ENCODE data around the gene CAV1.
"Not testable (repeated sequence)": the region's sequence is repeated elsewhere in the genome, so short reads cannot be mapped to it uniquely, and the experiment has no call there.

The CAV1 gene

DNA sequence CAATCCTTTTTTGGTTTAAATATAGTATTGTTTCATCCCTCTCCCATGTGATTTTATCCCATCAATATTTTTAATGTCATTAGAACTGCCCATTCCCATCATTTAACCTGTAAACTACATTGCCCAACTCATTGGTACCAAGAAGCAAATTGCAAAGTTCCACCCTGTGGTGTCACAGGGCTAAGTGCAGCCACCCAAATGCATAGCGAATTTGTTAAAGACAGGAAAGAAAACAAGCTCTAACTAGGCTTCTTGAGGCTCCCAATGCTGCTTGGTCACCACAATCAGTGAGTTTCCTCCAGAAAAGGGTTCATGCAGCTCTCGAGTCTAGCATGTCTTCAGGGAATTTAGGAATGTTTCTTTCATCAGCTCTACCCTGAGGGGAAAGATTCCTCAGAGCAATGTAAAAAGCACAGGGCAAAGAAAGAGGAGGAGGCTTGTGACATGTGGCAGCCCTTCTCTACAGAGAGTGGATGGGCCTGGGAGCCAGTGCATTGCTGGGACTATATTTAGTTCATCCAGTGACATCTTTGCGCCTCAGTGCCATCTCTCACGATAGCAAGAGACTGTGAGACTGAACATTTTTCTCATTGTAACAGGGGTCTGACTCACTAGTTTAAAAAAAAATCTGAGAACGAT, 58.1 kb downstream of the CAV1 start:
- DNase-seq (ENCODE audit: low read depth): peak; percentile 100

GRCh38 chr7:116583653-116584052, 58.8 kb downstream of the CAV1 start:
- peak; percentile 37 for DNase-seq (ENCODE audit: low read depth)

DNA sequence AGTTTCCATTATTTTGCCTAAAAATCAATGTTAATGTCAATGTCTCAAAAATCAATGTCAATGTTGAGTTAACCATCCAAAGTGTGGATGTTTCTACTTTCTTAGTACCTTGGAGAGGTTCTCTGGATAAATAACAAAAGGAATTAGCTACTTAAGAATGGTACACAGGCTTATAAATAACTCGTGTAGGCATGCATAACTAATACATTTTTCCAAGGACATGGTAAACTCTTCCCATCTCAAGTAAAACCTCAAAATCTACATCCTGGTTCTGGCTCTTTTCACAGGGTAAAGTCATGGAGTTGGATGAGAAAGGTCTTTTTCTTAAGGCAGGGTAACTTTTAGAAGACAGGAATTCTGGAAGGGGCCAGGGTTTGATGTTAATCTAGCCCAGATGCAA, 59.9 kb downstream of the CAV1 start:
- DNase-seq (ENCODE audit: low read depth): peak; percentile 40

GRCh38 chr7:116585392-116585791, 60.6 kb downstream of the CAV1 start:
- DNase-seq (ENCODE audit: low read depth): no peak

DNA sequence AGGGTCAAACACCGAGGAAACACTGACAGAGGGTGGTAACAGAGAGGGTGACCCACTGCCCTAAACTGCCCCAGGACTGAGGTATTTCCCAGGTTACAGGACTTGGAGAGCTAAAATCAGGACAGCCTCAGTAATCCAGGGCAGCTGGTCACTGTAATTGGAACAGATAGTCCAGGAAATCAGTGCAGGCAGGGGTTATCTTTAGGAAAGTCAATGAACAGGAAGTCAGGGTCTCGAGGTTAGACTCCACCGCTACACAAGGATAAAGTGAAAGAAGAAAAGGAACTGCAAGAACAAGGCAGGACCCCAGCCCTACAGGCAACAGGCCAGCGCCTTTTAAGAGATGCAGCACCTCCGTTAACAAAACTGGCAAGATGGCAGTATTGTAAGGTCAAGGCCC, 61.1 kb downstream of the CAV1 start:
- DNase-seq (ENCODE audit: low read depth): no peak

DNA sequence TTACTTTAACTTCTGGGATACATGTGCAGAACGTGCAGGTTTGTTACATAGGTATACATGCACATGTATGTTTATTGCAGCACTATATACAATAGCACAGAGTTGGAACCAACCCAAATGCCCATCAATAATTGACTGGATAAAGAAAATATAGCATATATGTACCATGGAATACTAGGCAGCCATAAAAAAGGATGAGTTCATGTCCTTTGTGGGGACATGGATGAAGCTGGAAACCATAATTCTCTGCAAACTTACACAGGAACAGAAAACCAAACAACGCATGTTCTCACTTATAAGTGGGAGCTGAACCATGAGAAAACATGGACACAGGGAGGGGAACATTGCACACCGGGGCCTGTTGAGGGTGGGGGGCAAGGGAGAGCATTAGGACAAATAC, 62.4 kb downstream of the CAV1 start:
- DNase-seq (ENCODE audit: low read depth): not testable (repeated sequence)

DNA sequence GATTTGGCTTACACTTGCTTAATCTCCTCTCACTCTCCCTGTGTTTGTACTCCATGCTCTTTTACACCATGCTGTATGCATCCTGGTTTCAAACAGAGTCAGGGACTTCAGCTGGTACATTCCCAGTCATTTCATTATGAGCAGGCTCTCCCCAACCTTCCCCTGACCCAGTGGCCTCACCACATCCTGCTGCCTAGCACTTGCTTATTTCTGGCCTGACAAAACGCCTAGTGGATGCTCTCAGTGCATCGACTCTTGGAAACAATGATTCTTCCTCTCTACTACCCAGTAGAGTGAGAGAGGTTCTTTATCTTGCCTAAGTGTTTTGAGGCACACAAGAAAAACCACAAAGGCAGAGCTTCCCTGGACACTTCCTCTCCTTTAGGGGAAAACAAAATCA, 63.4 kb downstream of the CAV1 start:
- peak; percentile 93 for DNase-seq (ENCODE audit: low read depth)

GRCh38 chr7:116588641-116589594, 64.1 kb downstream of the CAV1 start:
- peak; percentile 76 for DNase-seq (ENCODE audit: low read depth)

DNA sequence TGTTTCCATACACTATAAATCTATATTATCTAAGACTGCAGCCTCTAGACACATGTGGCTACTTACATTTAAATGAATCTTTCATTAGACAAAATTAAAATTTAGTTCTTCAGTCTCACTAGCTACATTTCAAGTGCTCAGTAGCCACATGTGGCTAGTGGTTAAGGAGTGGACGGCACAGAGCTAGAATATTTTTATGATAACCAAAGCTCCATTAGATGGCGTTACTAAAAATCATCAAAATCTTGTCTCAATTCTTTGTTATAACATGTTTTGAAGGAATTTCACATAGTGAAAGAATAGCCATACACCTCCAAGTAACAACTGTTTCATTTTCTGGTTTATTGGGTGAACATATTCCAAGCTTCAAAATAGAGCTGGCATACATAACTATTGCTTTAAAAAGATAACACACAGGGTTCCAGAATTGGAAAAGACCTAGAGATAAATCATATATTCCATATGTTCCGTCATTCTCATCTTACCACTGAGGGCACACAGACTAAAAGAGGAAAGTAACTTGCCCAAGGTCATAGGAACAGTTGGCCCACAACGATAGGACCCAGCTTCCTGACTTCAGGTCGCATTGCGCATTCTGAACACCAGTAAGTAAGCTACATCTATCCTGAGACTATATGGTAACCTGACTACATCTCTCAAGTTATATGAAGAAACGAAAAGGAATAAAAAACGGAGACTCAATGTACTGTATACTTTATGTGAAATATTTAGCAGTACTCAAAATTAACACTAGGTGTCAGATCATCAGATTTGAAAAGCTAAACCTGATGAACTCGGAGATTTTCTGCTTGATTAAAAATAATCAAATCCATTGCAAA, 66.6 kb downstream of the CAV1 start:
- DNase-seq (ENCODE audit: low read depth): peak; percentile 30

GRCh38 chr7:116592041-116592355, 67.2 kb downstream of the CAV1 start:
- DNase-seq (ENCODE audit: low read depth): no peak

- no peak for DNase-seq (ENCODE audit: low read depth)
Observed at GRCh38 chr7:116592445-116592844, 67.6 kb downstream of the CAV1 start.

- DNase-seq (ENCODE audit: low read depth): no peak
Observed at GRCh38 chr7:116593359-116594075, 68.7 kb downstream of the CAV1 start.

DNA sequence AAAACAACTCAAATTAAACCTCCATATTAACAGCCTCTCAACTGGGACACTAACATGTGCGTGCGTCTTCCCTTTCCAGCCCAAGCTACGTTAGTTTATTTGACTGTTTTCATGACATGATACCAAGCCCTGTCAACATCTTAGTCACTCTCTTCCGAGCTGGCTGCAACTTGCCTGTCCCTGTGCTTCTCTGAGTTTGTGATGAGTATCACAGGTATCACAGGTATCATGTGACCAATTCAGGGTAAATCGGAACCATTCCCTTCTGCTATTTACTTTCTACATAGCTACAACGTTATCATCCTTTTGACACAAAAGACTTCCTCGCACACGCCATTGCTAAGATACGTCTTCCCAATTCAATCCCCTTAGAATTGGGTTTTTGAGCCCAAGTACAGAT, 70.2 kb downstream of the CAV1 start:
- no peak for DNase-seq (ENCODE audit: low read depth)

DNA sequence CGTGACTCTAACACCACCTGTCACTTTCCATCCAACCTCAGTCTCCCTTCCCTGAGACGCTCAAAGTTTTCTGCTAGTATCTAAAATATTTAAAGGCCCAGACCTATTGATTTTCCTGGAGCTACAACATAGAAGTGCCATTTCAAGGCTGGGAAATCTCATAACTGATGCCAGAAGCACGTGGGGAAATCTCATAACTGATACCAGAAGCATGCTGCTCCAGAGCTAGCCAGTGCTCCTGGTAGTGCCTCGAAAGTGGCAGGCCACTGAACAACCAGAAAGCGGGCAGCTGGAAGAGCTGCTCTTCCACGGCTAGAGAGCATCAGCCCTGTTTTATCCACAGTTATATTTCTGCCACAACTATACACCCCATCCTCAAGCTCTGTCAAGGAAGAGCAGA, 72.5 kb downstream of the CAV1 start:
- no peak for DNase-seq (ENCODE audit: low read depth)

DNA sequence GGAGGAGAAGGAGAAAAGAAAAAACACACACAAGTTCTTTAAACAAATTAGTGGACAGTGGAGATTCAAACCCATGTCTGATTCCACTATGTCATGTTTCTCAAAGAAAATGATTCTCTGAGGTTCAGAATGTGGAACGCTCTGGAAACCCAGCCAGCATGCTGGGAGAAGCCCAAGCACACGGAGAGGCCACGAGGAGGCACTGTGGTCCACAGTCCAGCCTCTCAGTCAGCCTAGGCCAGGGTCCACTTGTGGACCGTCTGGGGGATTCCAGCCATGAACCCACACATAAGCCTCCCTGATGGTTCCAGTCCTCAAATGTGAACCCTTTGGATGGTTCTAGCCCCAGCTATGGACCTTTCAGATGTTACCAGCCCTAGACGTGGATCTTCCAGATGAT, 73.4 kb downstream of the CAV1 start:
- peak; percentile 13 for DNase-seq (ENCODE audit: low read depth)

DNA sequence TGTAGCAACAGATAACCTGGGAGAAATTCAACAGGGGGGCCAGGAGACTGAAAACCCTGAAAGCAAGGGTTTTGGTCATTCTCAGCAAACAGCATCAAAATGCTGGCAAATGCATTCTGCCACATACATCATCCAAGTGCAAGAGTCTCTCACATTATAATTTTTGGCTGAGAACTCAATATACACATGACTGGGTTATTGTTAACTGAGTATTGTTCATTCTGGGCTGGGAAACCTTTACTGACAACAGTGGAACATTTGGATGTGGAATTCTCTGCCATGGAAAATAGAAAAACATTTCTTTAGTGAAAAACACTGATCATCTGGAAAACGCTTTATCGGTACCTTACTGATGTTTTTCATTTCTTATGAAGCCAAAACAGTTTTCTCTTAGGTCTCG, 74.0 kb downstream of the CAV1 start:
- no peak for DNase-seq (ENCODE audit: low read depth)

DNA sequence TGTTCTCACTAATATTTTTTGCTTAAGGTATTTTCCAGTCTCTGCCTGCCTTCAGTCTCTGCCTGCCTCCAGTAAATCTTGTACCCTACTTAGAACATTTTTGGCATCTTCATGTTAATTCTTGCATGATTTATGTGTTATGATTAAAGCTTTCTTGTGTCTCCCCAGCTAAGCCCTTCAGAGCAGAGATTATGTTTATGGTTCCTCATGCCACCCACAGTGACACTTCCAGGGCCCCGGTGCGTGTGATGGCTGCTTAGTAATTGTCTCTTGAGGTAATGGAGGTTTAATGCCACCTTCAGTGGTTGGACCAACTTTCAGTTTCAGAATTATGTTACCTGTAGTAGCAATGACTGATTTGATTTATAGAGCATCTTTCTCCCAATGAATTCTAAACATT, 76.6 kb downstream of the CAV1 start:
- DNase-seq (ENCODE audit: low read depth): no peak

DNA sequence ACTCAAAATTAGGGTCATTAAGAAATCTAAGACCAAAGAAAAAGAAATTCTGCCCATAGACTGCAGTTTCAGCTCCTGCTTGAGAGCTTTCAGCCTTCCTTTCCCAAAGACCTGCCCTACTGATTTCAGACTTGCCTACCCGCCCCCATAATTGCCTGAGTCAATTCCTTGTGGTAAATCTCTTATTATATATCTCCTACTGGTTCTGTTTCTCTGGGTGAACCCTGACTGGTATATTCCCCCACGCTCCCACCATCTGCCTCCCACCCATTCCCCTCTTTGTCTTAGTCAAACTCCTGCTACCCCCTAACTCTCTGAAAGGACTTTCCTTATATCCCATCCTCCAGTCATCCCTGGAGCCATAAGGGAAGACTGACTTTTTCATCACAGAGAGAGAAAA, 82.5 kb downstream of the CAV1 start:
- DNase-seq (ENCODE audit: low read depth): no peak

GRCh38 chr7:116610210-116610609, 85.4 kb downstream of the CAV1 start:
- peak; percentile 67 for DNase-seq (ENCODE audit: low read depth)

DNA sequence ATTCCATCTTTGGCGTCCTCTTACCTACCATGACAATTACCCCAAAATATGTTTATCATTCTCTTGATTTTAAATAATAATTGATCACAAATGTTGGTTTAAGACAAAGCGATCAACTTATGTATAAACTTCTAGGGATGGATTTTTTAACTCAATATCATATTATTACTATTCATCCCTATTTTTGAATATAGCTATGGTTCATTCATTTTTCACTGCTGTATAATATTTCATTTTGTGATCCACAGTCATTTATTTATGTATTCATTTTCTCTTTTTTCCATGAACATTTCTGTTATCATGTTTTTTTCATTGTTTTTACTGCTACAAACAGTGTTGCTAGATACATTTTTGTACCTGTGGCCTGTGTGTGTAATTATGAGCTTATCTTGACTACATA, 85.9 kb downstream of the CAV1 start:
- no peak for DNase-seq (ENCODE audit: low read depth)

Measured in EH (cell line).